GM12891 (cell line): ENCODE results near the gene CNTROB.

Experiments used
- DNase-seq: peaks from one replicate; pipeline ENCODE4 v3.0.0; 2011; ENCODE audit warnings: low spot score; ENCODE audit not compliant: insufficient read length
- FAIRE-seq: peaks from 2 replicates; lab custom pipeline; 2011; peaks lifted over from hg19 to GRCh38; lab: Jason Lieb, UNC
- PAX5 ChIP-seq: IDR thresholded peaks from 2 replicates; pipeline ENCODE4 v1.6.1; 2011; ENCODE audit warnings: low read length, moderate library complexity, mild to moderate bottlenecking; ENCODE audit not compliant: insufficient read depth, severe bottlenecking
- POLR2A ChIP-seq: IDR thresholded peaks from 2 replicates; pipeline ENCODE4 v1.6.1; 2011; ENCODE audit warnings: low read depth, low read length, control low read depth
- POLR2AphosphoS5 ChIP-seq: IDR thresholded peaks from 2 replicates; pipeline ENCODE4 v1.6.1; 2011; ENCODE audit warnings: low read depth, low read length, control low read depth
- POU2F2 ChIP-seq: IDR thresholded peaks from 2 replicates; pipeline ENCODE4 v1.6.1; 2011; ENCODE audit warnings: low read depth, mild to moderate bottlenecking, control low read depth, low read length, moderate library complexity
- SPI1 ChIP-seq: IDR thresholded peaks from 2 replicates; pipeline ENCODE4 v1.6.1; 2011; ENCODE audit warnings: low read depth, low read length, control low read depth
- TAF1 ChIP-seq: IDR thresholded peaks from 2 replicates; pipeline ENCODE4 v1.6.1; 2011; ENCODE audit warnings: low read depth, low read length, control low read depth

Gene CNTROB

DNA sequence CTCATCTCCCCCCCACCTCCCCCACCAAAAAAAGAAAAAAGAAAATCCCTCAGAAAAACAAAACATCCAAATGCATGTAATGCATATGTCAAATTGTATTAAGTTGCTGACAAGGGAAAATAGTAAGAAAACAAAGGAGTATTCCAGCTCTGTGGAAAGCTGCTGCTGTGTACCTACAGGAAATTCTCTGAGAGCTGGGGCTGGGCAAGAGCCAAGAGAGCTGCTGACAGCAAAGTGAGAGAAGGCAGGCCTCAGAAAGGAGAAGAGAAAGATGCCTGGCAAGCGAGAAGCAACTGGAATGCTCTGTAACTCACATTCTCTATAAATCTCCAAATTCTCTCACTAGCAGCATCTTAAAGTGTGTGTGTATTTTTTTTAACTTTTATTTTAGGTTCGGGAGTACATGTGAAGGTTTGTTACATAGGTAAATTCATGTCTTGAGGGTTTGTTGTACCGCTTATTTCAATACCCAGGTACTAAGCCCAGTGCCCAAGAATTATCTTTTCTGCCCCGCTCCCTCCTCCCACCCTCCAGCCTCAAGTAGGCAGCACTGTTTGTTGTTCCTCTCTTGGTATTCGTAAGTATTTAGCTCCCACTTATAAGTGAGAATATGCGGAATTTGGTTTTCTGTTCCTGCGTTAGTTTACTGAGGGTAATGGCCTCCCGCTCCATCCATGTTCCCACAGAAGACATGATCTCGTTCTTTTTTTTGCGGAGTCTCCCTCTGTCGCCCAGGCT, 24.4 kb downstream of the CNTROB start:
- no peak for DNase-seq
- FAIRE-seq, result no peak
- TF ChIP-seq SPI1 (no peak), POU2F2 (no peak), TAF1 (no peak), PAX5 (no peak), POLR2A (no peak), POLR2AphosphoS5 (no peak)

DNA sequence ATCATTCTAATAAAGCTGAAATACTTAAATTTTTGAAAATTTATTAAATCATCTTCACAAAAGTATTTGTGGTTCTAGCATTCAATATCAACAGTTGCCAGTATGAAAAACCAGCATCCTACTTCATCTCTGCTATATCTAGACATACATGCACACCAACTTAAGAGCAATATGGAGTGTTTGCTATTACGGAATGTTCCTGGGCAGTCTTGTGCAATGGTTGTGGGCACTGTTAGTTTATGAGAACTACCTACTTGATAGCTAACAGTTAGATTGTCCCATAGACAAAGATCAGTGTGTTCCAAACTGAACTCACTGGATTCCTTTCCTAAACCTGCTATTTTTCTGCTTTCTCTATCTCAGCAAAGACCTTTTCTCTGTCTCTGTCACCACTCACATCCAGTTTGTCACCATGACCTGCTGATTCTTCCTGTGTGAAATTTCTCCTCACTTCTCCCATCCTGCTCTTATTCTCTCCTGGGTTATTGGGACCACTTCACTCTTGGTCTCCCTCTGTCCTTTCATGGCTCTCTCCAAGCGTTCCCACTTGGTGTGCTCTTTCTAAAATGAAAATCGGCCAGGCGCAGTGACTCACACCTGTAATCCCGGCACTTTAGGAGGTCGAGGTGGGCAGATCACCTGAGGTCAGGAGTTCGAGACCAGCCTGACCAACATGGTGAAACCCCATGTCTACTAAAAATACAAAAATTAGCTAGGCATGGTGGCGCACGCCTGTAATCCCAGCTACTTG, 27.7 kb downstream of the CNTROB start:
- TF ChIP-seq POLR2AphosphoS5, result no peak
- DNase-seq (no peak), FAIRE-seq (no peak)

DNA sequence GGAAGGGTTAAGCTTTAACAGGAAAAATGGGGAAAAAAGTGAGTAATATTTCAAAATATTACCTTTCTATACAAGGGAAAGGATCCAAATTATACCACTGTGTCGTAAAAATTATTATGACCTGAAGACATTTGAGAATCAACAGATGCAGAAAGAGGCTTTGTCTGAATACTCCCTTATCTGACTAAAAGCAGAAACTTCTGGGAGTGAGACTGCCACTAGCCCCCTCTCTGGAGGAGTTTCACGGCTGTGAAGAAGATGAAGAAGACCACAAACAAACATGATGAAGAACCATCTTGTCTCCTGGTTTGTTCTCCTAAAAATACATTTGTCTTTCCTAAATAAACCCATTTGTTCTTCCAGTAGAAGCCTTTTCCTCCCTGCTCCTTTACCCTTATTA, 29.4 kb downstream of the CNTROB start:
- DNase-seq, result no peak
- no peak for FAIRE-seq
- TF ChIP-seq TAF1 (no peak), PAX5 (no peak), POLR2AphosphoS5 (no peak), POU2F2 (no peak), SPI1 (no peak), POLR2A (no peak)

DNA sequence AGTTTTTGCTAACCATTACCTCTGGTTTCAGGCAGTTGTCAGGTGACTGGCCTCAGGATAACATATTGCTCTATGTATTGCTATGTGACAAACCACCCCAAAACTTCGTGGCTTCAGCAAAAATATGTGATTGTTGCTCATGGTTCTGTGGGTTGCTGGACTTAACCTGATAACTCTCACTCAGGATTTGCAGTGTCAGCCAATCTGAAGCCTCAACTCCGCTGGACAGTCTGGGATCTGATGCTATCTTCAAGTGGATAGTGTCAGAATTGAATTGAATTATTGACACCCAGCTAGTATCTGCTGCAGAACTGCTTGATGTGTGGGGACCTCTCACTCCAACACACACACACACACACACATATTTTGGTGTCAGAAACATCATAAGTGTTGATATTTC, 35.7 kb downstream of the CNTROB start:
- TF ChIP-seq POLR2A (no peak), SPI1 (no peak), PAX5 (no peak), POU2F2 (no peak), TAF1 (no peak), POLR2AphosphoS5 (no peak)

DNA sequence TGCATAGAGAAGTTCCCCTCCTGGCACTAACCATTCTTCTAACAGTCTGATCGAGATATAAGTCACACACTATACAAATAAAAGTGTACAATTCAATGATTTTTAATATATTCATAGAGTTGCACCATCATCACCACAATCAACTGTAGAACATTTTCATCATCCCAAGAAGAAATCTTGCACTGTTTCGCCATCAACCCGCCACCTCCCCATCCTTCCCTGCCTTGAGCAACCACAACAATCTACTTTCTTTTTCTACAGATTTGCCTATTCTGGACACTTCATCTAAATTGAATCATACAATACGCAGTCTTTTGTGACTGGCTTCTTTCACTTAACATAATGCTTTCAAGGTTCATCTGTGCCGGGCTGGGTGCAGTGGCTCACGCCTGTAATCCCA, 37.4 kb downstream of the CNTROB start:
- TF ChIP-seq POLR2A (no peak), PAX5 (no peak), POU2F2 (no peak), POLR2AphosphoS5 (no peak), SPI1 (no peak), TAF1 (no peak)
- DNase-seq (no peak), FAIRE-seq (no peak)

More for the DNA sequence above, 35.7 kb downstream of the CNTROB start:
- FAIRE-seq, result no peak
- no peak for DNase-seq

DNA sequence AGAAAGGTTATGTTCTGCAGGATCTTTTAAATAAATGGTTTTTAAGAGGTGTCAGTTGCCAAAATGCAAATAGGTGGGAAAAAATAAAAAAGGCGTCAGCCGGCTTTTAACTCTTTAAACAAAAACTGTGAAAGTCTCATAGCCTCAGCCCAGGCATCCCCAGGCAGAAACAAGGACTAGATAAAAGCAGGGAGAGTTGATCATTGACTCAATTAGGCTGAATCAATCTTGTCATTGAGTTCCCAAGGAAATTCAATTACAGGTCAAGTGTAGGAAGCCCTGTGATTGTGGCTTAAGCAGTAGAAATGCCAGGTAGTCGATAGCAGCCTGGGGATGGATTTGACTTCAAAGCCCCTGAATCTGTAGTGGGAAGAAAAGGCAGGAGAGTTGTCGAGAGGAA, 39.6 kb downstream of the CNTROB start:
- no peak for DNase-seq
- no peak for TF ChIP-seq POLR2A
- no peak for TF ChIP-seq PAX5
- no peak for TF ChIP-seq TAF1
- no peak for TF ChIP-seq POU2F2
- no peak for TF ChIP-seq POLR2AphosphoS5
- FAIRE-seq, result no peak

DNA sequence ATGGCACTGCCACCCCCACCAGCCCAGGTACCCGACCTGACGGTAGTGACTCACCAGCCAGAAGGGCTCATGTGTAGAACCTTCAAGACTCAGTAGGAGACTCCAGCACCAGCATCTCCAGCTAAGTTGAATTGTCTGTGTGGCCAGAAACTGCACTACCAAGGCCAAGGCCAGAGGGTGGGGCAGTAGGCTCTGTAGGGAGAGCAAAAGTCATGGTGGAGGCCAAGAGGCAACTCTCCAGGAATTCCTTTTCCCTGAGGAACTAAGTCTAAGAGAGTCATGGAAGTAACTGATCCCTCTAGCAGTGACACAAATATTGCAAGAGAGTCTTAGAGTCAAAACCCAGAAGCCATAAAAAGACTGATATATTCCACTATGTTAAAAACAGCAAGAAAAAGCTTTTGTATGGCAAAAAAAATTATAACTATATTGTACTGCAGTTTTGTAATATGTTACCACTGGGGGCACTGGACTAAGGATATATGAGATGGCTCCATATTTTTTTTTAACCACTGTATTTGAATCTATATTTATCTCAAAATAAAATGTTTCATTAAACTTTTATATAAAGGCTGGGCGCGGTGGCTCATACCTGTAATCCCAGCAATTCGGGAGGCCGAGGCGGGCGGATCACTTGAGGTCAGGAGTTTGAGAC, 40.3 kb downstream of the CNTROB start:
- DNase-seq, result no peak
- no peak for FAIRE-seq
- no peak for TF ChIP-seq SPI1

DNA sequence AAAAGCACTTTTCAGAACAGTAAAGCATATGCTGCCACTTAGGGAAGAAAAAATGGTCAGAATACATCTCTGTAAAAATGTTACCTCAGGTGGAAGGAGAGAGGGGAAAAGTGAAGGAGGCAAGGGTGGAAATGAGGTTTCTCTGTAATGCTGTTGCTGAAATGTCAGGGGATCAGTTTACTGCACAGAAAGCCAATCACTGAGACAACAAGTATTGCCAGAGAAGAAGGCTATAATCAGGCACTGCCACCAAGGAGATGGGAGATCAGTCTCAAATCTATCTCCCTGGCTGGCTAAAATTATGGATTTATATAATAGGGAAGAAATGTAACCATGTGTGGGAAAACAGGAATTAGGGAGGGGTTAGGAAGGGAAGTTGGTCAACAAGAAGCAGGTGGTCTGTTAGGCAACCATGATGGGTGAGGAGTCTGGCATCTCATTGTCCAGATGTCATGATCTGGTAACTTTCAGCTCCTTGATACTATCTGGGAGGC, 42.7 kb downstream of the CNTROB start:
- DNase-seq (no peak), FAIRE-seq (no peak)
- TF ChIP-seq POU2F2 (no peak), PAX5 (no peak), POLR2AphosphoS5 (no peak), TAF1 (no peak), SPI1 (no peak), POLR2A (no peak)

DNA sequence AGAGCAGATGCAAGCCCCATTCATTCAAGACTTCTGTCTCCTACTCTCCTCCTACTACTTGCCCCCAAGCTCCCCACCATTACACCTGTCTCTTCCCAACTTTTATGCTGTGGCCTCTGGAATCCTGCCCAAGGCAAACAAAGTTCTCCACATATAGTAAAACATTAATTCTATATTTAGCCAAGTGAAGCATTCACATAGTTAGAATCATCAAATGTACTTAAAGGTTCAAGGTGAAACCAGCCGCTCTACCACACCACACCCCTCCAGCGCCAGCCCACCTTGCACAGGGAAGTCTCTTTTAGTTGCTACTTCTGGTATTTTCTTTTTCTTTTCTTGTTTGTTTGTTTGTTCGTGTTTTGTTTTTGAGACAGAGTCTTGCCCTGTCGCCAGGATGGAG, 45.0 kb downstream of the CNTROB start:
- no peak for FAIRE-seq
- DNase-seq, result no peak
- TF ChIP-seq POLR2AphosphoS5 (no peak), PAX5 (no peak), POU2F2 (no peak), SPI1 (no peak), TAF1 (no peak), POLR2A (no peak)
